IMR-90 (cell line): ENCODE measurements around the gene CGNL1. TPM values are rescaled to one million over a fixed set of nuclear protein-coding genes. Genes with fewer than 3 reads are reported as not detected.

Source experiments
- ATAC-seq: fragments of 200-7000 bp; cut with Tn5 transposase; 2 replicates; pipeline ENCODE4 v1.9.1; 2020; ENCODE audit warnings: low read depth, mild to moderate bottlenecking, moderate library complexity
- BruUV-seq: library from RNA; stranded (reverse); fragments of 400-500 nt; replicated peaks from 2 replicates; lab custom pipeline; 2021; lab: Mats Ljungman, UMichigan
- CTCF ChIA-PET: fragments of 300-600 bp; formaldehyde crosslinking; extraction: SDS; loops from one replicate; lab custom pipeline; 2021; ENCODE audit warnings: antibody characterized with exemption; lab: Yijun Ruan, JAX
- POLR2A ChIA-PET: fragments of 300-600 bp; sonication (Branson Sonifier 250); formaldehyde crosslinking; loops from one replicate; lab custom pipeline; 2022; ENCODE audit warnings: antibody characterized with exemption; ENCODE audit not compliant: unreplicated experiment; lab: Charles Lee
- DNase-seq: peaks from one replicate; pipeline ENCODE4 v3.0.0; 2013
- H2AFZ ChIP-seq: replicated peaks from 2 replicates; pipeline ENCODE3; 2013; ENCODE audit warnings: low read length, mild to moderate bottlenecking; ENCODE audit not compliant: poor library complexity
- H2AK5ac ChIP-seq: 2 replicates; pipeline ENCODE4 v1.6.1; 2013; ENCODE audit warnings: low read depth, low read length, inconsistent platforms
- H2AK9ac ChIP-seq: replicated peaks from 2 replicates; pipeline ENCODE3; 2013; ENCODE audit warnings: mild to moderate bottlenecking, low read depth, low read length, moderate library complexity; ENCODE audit not compliant: poor library complexity
- H2BK120ac ChIP-seq: 2 replicates; pipeline ENCODE4 v1.6.1; 2013; ENCODE audit warnings: low read depth, low read length, inconsistent platforms
- H2BK15ac ChIP-seq: 3 replicates; pipeline ENCODE4 v1.6.1; 2013; ENCODE audit warnings: low read depth, low read length, inconsistent platforms
- H2BK20ac ChIP-seq: 2 replicates; pipeline ENCODE4 v1.6.1; 2013; ENCODE audit warnings: low read depth, mild to moderate bottlenecking, inconsistent platforms, low read length, moderate library complexity
- H2BK5ac ChIP-seq: 2 replicates; pipeline ENCODE4 v1.6.1; 2013; ENCODE audit warnings: mild to moderate bottlenecking, low read depth, low read length, inconsistent platforms; ENCODE audit not compliant: poor library complexity, severe bottlenecking
- H3K14ac ChIP-seq: replicated peaks from 2 replicates; pipeline ENCODE4 v1.6.1; 2013; ENCODE audit warnings: low read depth, low read length, inconsistent platforms
- H3K18ac ChIP-seq: 2 replicates; pipeline ENCODE4 v1.6.1; 2013; ENCODE audit warnings: low read depth, low read length, control low read depth
- H3K23ac ChIP-seq: 2 replicates; pipeline ENCODE4 v1.6.1; 2013; ENCODE audit warnings: low read depth, low read length, inconsistent platforms
- H3K27ac ChIP-seq: 2 replicates; pipeline ENCODE4 v1.5.1; 2013; ENCODE audit warnings: mild to moderate bottlenecking, control low read depth, low read length; ENCODE audit not compliant: insufficient read depth
- H3K27me3 ChIP-seq: 2 replicates; pipeline ENCODE4 v1.6.1; 2013; ENCODE audit warnings: low read length; ENCODE audit not compliant: control insufficient read depth, insufficient read depth
- H3K36me3 ChIP-seq: 2 replicates; pipeline ENCODE4 v1.6.1; 2013; ENCODE audit warnings: low read length, mixed read lengths; ENCODE audit not compliant: control insufficient read depth, insufficient read depth
- H3K4ac ChIP-seq: 2 replicates; pipeline ENCODE4 v1.6.1; 2013; ENCODE audit warnings: low read depth, low read length, inconsistent platforms
- H3K4me1 ChIP-seq: 2 replicates; pipeline ENCODE4 v1.6.1; 2013; ENCODE audit warnings: low read length, mixed read lengths; ENCODE audit not compliant: control insufficient read depth, insufficient read depth
- H3K4me2 ChIP-seq: 2 replicates; pipeline ENCODE4 v1.6.1; 2013; ENCODE audit warnings: low read depth, mild to moderate bottlenecking, control low read depth, low read length, moderate library complexity
- H3K4me3 ChIP-seq: 2 replicates; pipeline ENCODE4 v1.5.1; 2013; ENCODE audit warnings: low read depth, mild to moderate bottlenecking, control low read depth, low read length, moderate library complexity; ENCODE audit not compliant: insufficient read depth
- H3K56ac ChIP-seq: 2 replicates; pipeline ENCODE4 v1.6.1; 2013; ENCODE audit warnings: low read length, inconsistent platforms; ENCODE audit not compliant: insufficient read depth; ENCODE audit errors: extremely low read depth
- H3K79me1 ChIP-seq, 2 experiments: 2 replicates each; pipeline ENCODE4 v1.6.1; 2013; ENCODE audit warnings: low read length in 2 of 2, inconsistent platforms in 1 of 2, low read depth in 1 of 2
- H3K9ac ChIP-seq: 2 replicates; pipeline ENCODE4 v1.6.1; 2013; ENCODE audit warnings: low read depth, low read length, control low read depth
- H3K9me1 ChIP-seq: 2 replicates; pipeline ENCODE4 v1.6.1; 2013; ENCODE audit warnings: low read length, inconsistent platforms; ENCODE audit not compliant: insufficient read depth
- H3K9me3 ChIP-seq: 2 replicates; pipeline ENCODE4 v1.6.1; 2013; ENCODE audit warnings: low read length; ENCODE audit not compliant: control insufficient read depth, insufficient read depth
- H4K20me1 ChIP-seq: 2 replicates; pipeline ENCODE4 v1.6.1; 2013; ENCODE audit warnings: low read length, inconsistent platforms; ENCODE audit not compliant: insufficient read depth
- H4K5ac ChIP-seq: 2 replicates; pipeline ENCODE4 v1.6.1; 2013; ENCODE audit warnings: mild to moderate bottlenecking, low read depth, low read length, control low read depth
- H4K8ac ChIP-seq, 2 experiments: 2 replicates each; pipeline ENCODE4 v1.6.1; 2013; ENCODE audit warnings: low read depth in 2 of 2, low read length in 2 of 2, control low read depth in 1 of 2, inconsistent platforms in 1 of 2
- H4K91ac ChIP-seq: 2 replicates; pipeline ENCODE4 v1.6.1; 2013; ENCODE audit warnings: low read depth, low read length, inconsistent platforms; ENCODE audit not compliant: insufficient read depth
- BHLHE40 ChIP-seq: fragments of 150-350 bp; IDR thresholded peaks from 2 replicates; pipeline ENCODE4 v1.6.1; 2016; ENCODE audit warnings: mild to moderate bottlenecking, low read depth, low read length
- CHD1 ChIP-seq: IDR thresholded peaks from 2 replicates; pipeline ENCODE4 v1.6.1; 2012; ENCODE audit warnings: low read depth, low read length, improper control_type of control experiment
- MAFK ChIP-seq: IDR thresholded peaks from 2 replicates; pipeline ENCODE4 v1.6.1; 2012; ENCODE audit warnings: low read depth, low read length, improper control_type of control experiment
- MAZ ChIP-seq: IDR thresholded peaks from 2 replicates; pipeline ENCODE4 v1.6.1; 2012; ENCODE audit warnings: low read depth, mild to moderate bottlenecking, low read length, improper control_type of control experiment, moderate library complexity, borderline replicate concordance
- NFE2L2 ChIP-seq: fragments of 150-350 bp; IDR thresholded peaks from 2 replicates; pipeline ENCODE4 v1.6.1; 2016; ENCODE audit warnings: low read depth, mild to moderate bottlenecking, low read length
- POLR2A ChIP-seq: IDR thresholded peaks from 2 replicates; pipeline ENCODE4 v1.6.1; 2012; ENCODE audit warnings: mild to moderate bottlenecking, low read depth, low read length
- SMC3 ChIP-seq: fragments of 150-350 bp; IDR thresholded peaks from 2 replicates; pipeline ENCODE4 v1.6.1; 2016; ENCODE audit warnings: low read depth, mild to moderate bottlenecking, antibody characterized with exemption, low read length, moderate library complexity
- WGBS, 2 experiments: methylation state at CpG; one replicate each; pipeline versions ENCODE4 v1.1.5 to v1.1.7; 2013; ENCODE audit warnings: missing lambda C conversion rate in 2 of 2; ENCODE audit not compliant: insufficient read length in 1 of 2; ENCODE audit errors: extremely low coverage in 2 of 2; 5-methylcytosine and 5-hydroxymethylcytosine counted together
- dilution Hi-C: fragments of 300-500 bp; cut with HindIII; formaldehyde crosslinking; loops from one replicate; pipeline ENCODE4 v1.14.3; 2018; ENCODE audit warnings: low sequenced_read_pairs; ENCODE audit not compliant: unreplicated experiment
- in situ Hi-C: fragments of 300-500 bp; cut with MboI; formaldehyde crosslinking; loops from 3 replicates; pipeline ENCODE4 v1.14.3; 2019; ENCODE audit warnings: low sequenced_read_pairs, inconsistent platforms, mixed read lengths
- intact Hi-C: fragments of 100-400 bp; cut with micrococcal nuclease; formaldehyde crosslinking; loops from 2 replicates; pipeline ENCODE4 v1.10.0; 2022
- polyA plus RNA-seq, 3 experiments: library from polyadenylated mRNA; depleted of rRNA; stranded (reverse); fragments of >200 nt; gene quantifications; 2 replicates each; pipeline ENCODE4 v1.2.3, GENCODE V29; 2012; ENCODE audit warnings: low replicate concordance in 1 of 3
- total RNA-seq: library from RNA; depleted of rRNA; stranded (reverse); fragments of >200 nt; gene quantifications from 2 replicates; pipeline ENCODE4 v1.2.3, GENCODE V29; 2012
- TF ChIP-seq, protein P1 (sequence below): fragments of 150-350 bp; IDR thresholded peaks from 2 replicates; pipeline ENCODE4 v1.6.1; 2017; ENCODE audit warnings: mild to moderate bottlenecking, antibody characterized with exemption, low read length, low read depth

CGNL1 gene
- total and polyA plus RNA-seq, 2 of the 4 experiments (the other 2 are of a cell fraction): 0.07 to 0.18 TPM

DNA sequence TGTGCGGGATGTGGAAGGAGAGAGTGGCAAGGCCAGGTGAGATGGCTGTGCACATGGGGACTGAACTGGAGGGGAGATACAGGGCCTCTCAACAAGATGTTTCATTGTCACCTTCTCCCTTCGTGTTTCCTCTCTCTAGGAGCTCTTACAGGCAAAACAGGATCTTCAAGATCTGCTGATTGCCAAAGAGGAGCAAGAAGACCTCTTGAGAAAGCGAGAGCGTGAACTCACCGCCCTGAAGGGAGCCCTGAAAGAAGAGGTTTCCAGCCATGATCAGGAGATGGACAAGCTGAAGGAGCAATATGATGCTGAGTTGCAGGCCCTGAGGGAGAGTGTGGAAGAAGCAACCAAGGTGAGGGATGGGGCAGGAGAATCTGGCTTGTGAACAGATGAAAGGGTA is 85.2 kb downstream of the CGNL1 start:
- Histone ChIP-seq H3K4me2 (no peak overlapping the region), H3K27me3 (peaks cover 23% of the 10 kb centered on the region), H3K9me1 (no peaks in the 10 kb centered on the region), H3K4me3 (no peak overlapping the region), H2BK20ac (no peak overlapping the region), H3K23ac (no peak overlapping the region), H3K36me3 (no peaks in the 10 kb centered on the region), H2AFZ (no peak overlapping the region), H3K4ac (no peak overlapping the region), H4K5ac (no peak overlapping the region), H3K9me3 (no peaks in the 10 kb centered on the region), H4K8ac (no peak overlapping the region), H3K9ac (no peak overlapping the region), H2AK9ac (no peak overlapping the region), H2BK15ac (no peak overlapping the region), H2BK120ac (no peak overlapping the region), H3K79me1 (no peaks in the 10 kb centered on the region), H3K27ac (no peak overlapping the region), H3K14ac (no peak overlapping the region), H3K4me1 (no peaks in the 10 kb centered on the region), H2AK5ac (no peak overlapping the region), H3K18ac (no peak overlapping the region), H4K91ac (no peak overlapping the region), H3K56ac (no peak overlapping the region), H2BK5ac (no peak overlapping the region), H4K20me1 (no peaks in the 10 kb centered on the region)
- dilution Hi-C loops: no loop called here
- ChIA-PET CTCF (no interaction called here), POLR2A (no interaction called here)
- intact Hi-C loops: loop anchor here (5.0 kb wide), 2 partner anchors 66 to 119 kb away; no protein-coding TSS in a partner anchor
- in situ Hi-C loops: no loop called here
- BruUV-seq: no TSS peak
- ATAC-seq: no peak
- no peak for TF ChIP-seq SMC3
- no peak for TF ChIP-seq MAFK
- TF ChIP-seq, protein P1, sequence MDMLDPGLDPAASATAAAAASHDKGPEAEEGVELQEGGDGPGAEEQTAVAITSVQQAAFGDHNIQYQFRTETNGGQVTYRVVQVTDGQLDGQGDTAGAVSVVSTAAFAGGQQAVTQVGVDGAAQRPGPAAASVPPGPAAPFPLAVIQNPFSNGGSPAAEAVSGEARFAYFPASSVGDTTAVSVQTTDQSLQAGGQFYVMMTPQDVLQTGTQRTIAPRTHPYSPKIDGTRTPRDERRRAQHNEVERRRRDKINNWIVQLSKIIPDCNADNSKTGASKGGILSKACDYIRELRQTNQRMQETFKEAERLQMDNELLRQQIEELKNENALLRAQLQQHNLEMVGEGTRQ: no peak
- TF ChIP-seq MAZ: no peak
- TF ChIP-seq CHD1: no peak
- TF ChIP-seq POLR2A: no peak
- no peak for TF ChIP-seq NFE2L2
- TF ChIP-seq BHLHE40: no peak
- WGBS, 2 experiments: 97% methylated on average over 3 of the region's 5 CpGs; no CpG with 5 or more reads in 1 of the 2 experiments
- no peak for DNase-seq
